ENCODE results near the gene PKMYT1. TPM values are rescaled to one million over a fixed set of nuclear protein-coding genes. Genes with fewer than 3 reads are reported as not detected.

The PKMYT1 gene
- total and polyA plus RNA-seq, 2 experiments from 2014 or later = 28.1 to 30.6 TPM

GRCh38 chr16:2996298-2996697, 16.1 kb upstream of the PKMYT1 start:
- no peak overlapping the region for H3K27ac ChIP-seq

GRCh38 chr16:2992383-2993081, 12.3 kb upstream of the PKMYT1 start:
- TF ChIP-seq CTCF (IDR thresholded peaks at IDR 0.05; ENCODE audit: low read depth, low read length) = no peak
- Histone ChIP-seq H3K27ac (no peak overlapping the region), H3K27me3 (no peaks in the 10 kb centered on the region), H3K9me3 (ENCODE audit: low read depth) (no peaks in the 10 kb centered on the region), H3K4me1 (ENCODE audit: low read depth) (peaks cover 11% of the 10 kb centered on the region), H3K4me3 (no peak overlapping the region), H3K36me3 (no peaks in the 10 kb centered on the region)
- DNase-seq (ENCODE audit: low read depth in 1 of 2, low spot score in 1 of 2) = no peak

More at GRCh38 chr16:2996298-2996697, 16.1 kb upstream of the PKMYT1 start:
- no peak for DNase-seq (ENCODE audit: low read depth in 1 of 2, low spot score in 1 of 2)
- H3K4me3 ChIP-seq = no peak overlapping the region
- no peaks in the 10 kb centered on the region for H3K27me3 ChIP-seq
- H3K4me1 ChIP-seq (ENCODE audit: low read depth) = no peaks in the 10 kb centered on the region
- no peaks in the 10 kb centered on the region for H3K9me3 ChIP-seq (ENCODE audit: low read depth)
- no peaks in the 10 kb centered on the region for H3K36me3 ChIP-seq
- TF ChIP-seq CTCF (IDR thresholded peaks at IDR 0.05; ENCODE audit: low read depth, low read length) = no peak

- H3K4me1 ChIP-seq (ENCODE audit: low read depth) = peaks cover 15% of the 10 kb centered on the region
- no peak overlapping the region for H3K27ac ChIP-seq
- no peak for TF ChIP-seq CTCF (IDR thresholded peaks at IDR 0.05; ENCODE audit: low read depth, low read length)
- no peaks in the 10 kb centered on the region for H3K27me3 ChIP-seq
- H3K9me3 ChIP-seq (ENCODE audit: low read depth) = no peaks in the 10 kb centered on the region
- no peak overlapping the region for H3K4me3 ChIP-seq
- H3K36me3 ChIP-seq = no peaks in the 10 kb centered on the region
- DNase-seq (ENCODE audit: low read depth in 1 of 2, low spot score in 1 of 2) = no peak
These were observed 11.5 kb upstream of the PKMYT1 start for GRCh38 chr16:2991566-2992261.

GRCh38 chr16:2990891-2991290, 10.6 kb upstream of the PKMYT1 start:
- Histone ChIP-seq H3K9me3 (ENCODE audit: low read depth) (no peaks in the 10 kb centered on the region), H3K36me3 (no peaks in the 10 kb centered on the region), H3K4me1 (ENCODE audit: low read depth) (peaks cover 15% of the 10 kb centered on the region), H3K27ac (no peak overlapping the region), H3K27me3 (no peaks in the 10 kb centered on the region), H3K4me3 (no peak overlapping the region)
- no peak for TF ChIP-seq CTCF (IDR thresholded peaks at IDR 0.05; ENCODE audit: low read depth, low read length)
- no peak for DNase-seq (ENCODE audit: low read depth in 1 of 2, low spot score in 1 of 2)

GRCh38 chr16:2988590-2989099, 8.4 kb upstream of the PKMYT1 start:
- peak overlapping the region; percentile 77 for H3K27ac ChIP-seq
- DNase-seq (ENCODE audit: low read depth in 1 of 2, low spot score in 1 of 2) = no peak
- no peaks in the 10 kb centered on the region for H3K27me3 ChIP-seq
- no peak overlapping the region for H3K4me3 ChIP-seq
- no peaks in the 10 kb centered on the region for H3K9me3 ChIP-seq (ENCODE audit: low read depth)
- no peak for TF ChIP-seq CTCF (IDR thresholded peaks at IDR 0.05; ENCODE audit: low read depth, low read length)
- no peaks in the 10 kb centered on the region for H3K36me3 ChIP-seq
- H3K4me1 ChIP-seq (ENCODE audit: low read depth) = peaks cover 15% of the 10 kb centered on the region
